Esophagus squamous epithelium (tissue), 4 donors: ENCODE measurements around the gene SPOCK1.

ENCODE experiments used
- POLR2A ChIP-seq, 4 donors: fragments of 450-650 bp; IDR thresholded peaks; one replicate each; pipeline ENCODE4 v1.6.1; 2017; ENCODE audit warnings: antibody characterized with exemption in 4 of 4, mild to moderate bottlenecking in 4 of 4, moderate library complexity in 3 of 4
- TF ChIP-seq, protein P1 (sequence below), 6 experiments: fragments of 450-650 bp in 4 of 6; fragments of 200-600 bp in 2 of 6; sonication (generic) in 2 of 6; IDR thresholded peaks; one replicate each; pipeline ENCODE4 v1.5.1; 2016 to 2019; ENCODE audit warnings: antibody characterized with exemption in 6 of 6, mild to moderate bottlenecking in 4 of 6, moderate library complexity in 4 of 6

- TF ChIP-seq, protein P1, sequence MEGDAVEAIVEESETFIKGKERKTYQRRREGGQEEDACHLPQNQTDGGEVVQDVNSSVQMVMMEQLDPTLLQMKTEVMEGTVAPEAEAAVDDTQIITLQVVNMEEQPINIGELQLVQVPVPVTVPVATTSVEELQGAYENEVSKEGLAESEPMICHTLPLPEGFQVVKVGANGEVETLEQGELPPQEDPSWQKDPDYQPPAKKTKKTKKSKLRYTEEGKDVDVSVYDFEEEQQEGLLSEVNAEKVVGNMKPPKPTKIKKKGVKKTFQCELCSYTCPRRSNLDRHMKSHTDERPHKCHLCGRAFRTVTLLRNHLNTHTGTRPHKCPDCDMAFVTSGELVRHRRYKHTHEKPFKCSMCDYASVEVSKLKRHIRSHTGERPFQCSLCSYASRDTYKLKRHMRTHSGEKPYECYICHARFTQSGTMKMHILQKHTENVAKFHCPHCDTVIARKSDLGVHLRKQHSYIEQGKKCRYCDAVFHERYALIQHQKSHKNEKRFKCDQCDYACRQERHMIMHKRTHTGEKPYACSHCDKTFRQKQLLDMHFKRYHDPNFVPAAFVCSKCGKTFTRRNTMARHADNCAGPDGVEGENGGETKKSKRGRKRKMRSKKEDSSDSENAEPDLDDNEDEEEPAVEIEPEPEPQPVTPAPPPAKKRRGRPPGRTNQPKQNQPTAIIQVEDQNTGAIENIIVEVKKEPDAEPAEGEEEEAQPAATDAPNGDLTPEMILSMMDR (IDR thresholded peaks at IDR 0.05) = no peak
- no peak for TF ChIP-seq POLR2A (IDR thresholded peaks at IDR 0.05)
These were observed 217.9 kb downstream of the SPOCK1 start for GRCh38 chr5:137281201-137281600.
